Measurements from ENCODE around the gene KRTAP5-6.

KRTAP5-6 gene

DNA sequence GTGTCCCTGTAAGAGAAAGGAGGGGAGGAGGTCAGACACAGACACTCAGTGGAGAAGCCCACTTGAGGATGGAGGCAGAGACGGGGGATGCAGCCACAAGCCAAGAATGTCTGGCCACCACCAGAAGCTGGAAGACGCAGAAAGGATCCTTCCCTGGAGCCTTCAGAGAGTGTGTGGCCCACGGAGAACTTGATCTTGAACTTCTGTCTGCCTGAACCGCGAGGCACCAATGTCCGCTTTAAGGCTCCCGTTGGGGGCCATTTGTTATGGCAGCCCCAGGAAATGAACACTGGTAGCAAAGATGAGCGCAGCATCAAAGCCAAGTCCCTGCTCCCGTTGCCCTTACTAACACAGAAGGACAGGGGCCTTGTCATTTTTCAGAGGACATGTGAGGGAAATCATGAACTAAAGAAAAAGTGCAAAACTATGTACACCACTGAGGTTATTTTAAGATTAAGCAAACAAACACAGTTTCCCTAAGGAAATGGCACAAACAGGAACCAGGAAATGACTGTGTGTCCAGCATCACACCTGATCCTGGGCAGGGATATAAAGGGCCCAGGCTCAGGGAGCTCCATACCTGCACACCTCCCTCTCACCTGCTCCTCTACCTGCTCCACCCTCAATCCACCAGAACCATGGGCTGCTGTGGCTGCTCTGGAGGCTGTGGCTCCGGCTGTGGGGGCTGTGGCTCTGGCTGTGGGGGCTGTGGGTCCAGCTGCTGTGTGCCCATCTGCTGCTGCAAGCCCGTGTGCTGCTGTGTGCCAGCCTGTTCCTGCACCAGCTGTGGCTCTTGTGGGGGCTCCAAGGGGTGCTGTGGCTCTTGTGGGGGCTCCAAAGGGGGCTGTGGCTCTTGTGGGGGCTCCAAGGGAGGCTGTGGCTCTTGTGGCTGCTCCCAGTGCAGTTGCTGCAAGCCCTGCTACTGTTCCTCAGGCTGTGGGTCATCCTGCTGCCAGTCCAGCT lies at the start of gene KRTAP5-6:
Gene KRTAP5-6 (plus strand): TSS at position 588 of the 963 bp plus-strand sequence. CDS start 51 bp downstream, at position 639.
- DNase-seq (ENCODE audit: extremely low read depth, low read depth) = no peak
- no peak for TF ChIP-seq CTCF (IDR thresholded peaks at IDR 0.05; ENCODE audit: low read depth, low read length)

- DNase-seq (ENCODE audit: extremely low read depth, low read depth) = no peak
- no peak for TF ChIP-seq CTCF (IDR thresholded peaks at IDR 0.05; ENCODE audit: low read depth, low read length)
Observed at GRCh38 chr11:1647901-1648652, 48.9 kb upstream of the KRTAP5-6 start.

- DNase-seq (ENCODE audit: extremely low read depth, low read depth) = no peak
- no peak for TF ChIP-seq CTCF (IDR thresholded peaks at IDR 0.05; ENCODE audit: low read depth, low read length)
Observed at GRCh38 chr11:1648653-1649420, 48.2 kb upstream of the KRTAP5-6 start.

GRCh38 chr11:1650034-1650917 lies 46.7 kb upstream of the KRTAP5-6 start:
- TF ChIP-seq CTCF (IDR thresholded peaks at IDR 0.05; ENCODE audit: low read depth, low read length) = no peak
- no peak for DNase-seq (ENCODE audit: extremely low read depth, low read depth)

DNA sequence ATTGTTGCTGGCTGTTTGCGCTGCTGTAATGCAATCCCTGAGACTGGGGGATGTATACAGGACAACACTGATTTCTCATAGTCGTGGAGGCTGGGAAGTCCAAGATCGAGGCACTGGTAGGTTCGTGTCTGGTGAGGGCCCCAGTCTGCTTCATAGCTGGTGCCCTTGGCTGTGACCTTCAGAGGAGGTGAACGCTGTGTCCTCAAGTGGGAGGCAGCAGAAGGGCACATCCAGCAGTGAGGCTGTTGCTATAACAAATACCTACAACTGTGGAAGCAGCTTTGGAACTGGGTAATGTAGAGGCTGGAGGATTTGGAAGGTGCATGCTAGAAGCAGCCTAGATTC lies 46.1 kb upstream of the KRTAP5-6 start:
- TF ChIP-seq CTCF (IDR thresholded peaks at IDR 0.05; ENCODE audit: low read depth, low read length) = no peak
- DNase-seq (ENCODE audit: extremely low read depth, low read depth) = no peak

- TF ChIP-seq CTCF (IDR thresholded peaks at IDR 0.05; ENCODE audit: low read depth, low read length) = no peak
- DNase-seq (ENCODE audit: extremely low read depth, low read depth) = no peak
Observed at GRCh38 chr11:1651411-1651980, 45.5 kb upstream of the KRTAP5-6 start.
